ENCODE measurements around the gene TMED4. TPM values are rescaled to one million over a fixed set of nuclear protein-coding genes. Genes with fewer than 3 reads are reported as not detected.

The TMED4 gene
- total and polyA plus RNA-seq, 4 experiments from 2014 or later, result 65.4 to 110 (median 87.9) TPM

DNA sequence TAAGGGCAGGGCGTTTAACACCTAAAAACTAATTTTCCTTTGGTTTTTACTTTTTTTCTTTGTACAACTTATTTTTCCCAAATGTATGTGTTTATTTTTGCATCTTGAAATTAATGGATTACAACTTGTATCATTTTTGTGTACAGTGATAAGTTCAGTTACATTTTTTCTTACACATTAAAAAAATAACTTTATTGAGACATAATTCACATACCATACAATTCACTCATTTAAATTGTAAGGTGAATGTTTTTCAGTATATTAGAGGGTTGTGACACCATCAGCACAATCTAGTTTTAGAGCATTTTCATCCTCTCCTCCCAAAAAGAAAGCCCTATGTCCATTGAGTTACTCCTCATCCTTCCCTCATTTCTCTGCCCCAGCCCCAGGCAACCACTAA is 36.0 kb upstream of the TMED4 start:
- no peak for DNase-seq
- no peak overlapping the region for H3K4me3 ChIP-seq (ENCODE audit: low read length in 2 of 2)
- no peaks in the 10 kb centered on the region for H3K36me3 ChIP-seq (ENCODE audit: insufficient read depth, low read length)
- no peaks in the 10 kb centered on the region for H3K27me3 Mint-ChIP-seq
- H3K9me3 ChIP-seq (ENCODE audit: control insufficient read depth in 1 of 2, low read length in 2 of 2), result no peaks in the 10 kb centered on the region
- intact Hi-C loops (cut with micrococcal nuclease), result no loop called here
- peaks cover 12 to 38% of the 10 kb centered on the region in 2 donors for H3K36me3 Mint-ChIP-seq
- peak overlapping the region; percentile 57 for H3K27ac ChIP-seq (ENCODE audit: low read depth, low read length)
- H3K4me1 Mint-ChIP-seq, result peaks cover 67 to 90% (median 79%) of the 10 kb centered on the region in 4 donors
- H3K27me3 ChIP-seq (ENCODE audit: insufficient read depth, low read length), result no peaks in the 10 kb centered on the region
- CTCF ChIA-PET (ENCODE audit: partially characterized antibody), result interaction anchor here (3.3 kb wide), 1 partner anchor 10 kb away, joined by 14 read pairs; no protein-coding TSS in a partner anchor
- H3K9me3 Mint-ChIP-seq, result no peaks in the 10 kb centered on the region
- peak overlapping the region; percentile 86 to 97 (median 94) for H3K27ac Mint-ChIP-seq
- H3K4me1 ChIP-seq (ENCODE audit: insufficient read depth, low read length), result peaks cover 90% of the 10 kb centered on the region
- POLR2A ChIA-PET (ENCODE audit: partially characterized antibody), result interaction anchor here (28.5 to 29.4 kb wide), 2 partner anchors 3 to 11 kb away, joined by 1226 read pairs; partner anchors contain the start of gene OGDH
- H3K4me3 Mint-ChIP-seq, result peak overlapping the region in 7 of 8 donors; percentile 15 to 84 (median 67)

DNA sequence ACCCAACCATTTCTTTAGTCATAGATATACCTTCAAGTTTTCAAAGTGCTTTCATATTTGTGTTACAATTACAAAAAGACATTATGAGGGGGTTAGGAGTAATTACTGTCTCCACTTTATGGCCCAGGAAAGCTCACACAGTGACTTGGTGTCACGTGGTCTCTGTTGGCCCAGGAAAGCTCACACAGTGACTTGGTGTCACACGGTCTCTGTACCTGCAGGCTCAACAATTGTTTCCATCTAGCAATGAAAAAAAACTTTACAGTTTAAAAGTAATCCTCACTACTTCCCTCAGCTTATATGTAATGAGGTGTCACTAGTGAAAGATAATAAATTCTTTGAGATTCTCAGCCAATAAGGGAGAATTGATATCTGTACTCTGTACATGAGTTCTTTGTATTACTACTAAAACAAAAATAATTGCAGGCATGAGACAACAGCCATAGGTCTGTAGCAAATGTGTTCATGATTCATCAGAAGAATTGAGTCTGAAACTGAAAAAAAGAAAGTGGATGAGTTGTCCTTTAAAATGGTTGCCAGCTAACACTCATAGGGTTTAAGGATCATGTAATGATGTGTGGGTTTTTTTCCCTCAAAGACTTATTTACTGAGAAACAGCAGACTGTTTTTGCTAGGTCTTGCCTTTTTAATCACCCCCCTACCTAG is 35.3 kb upstream of the TMED4 start:
- peaks cover 61 to 87% (median 74%) of the 10 kb centered on the region in 4 donors for H3K4me1 Mint-ChIP-seq
- no peaks in the 10 kb centered on the region for H3K36me3 ChIP-seq (ENCODE audit: insufficient read depth, low read length)
- no peaks in the 10 kb centered on the region for H3K9me3 Mint-ChIP-seq
- H3K27me3 Mint-ChIP-seq, result no peaks in the 10 kb centered on the region
- H3K4me3 ChIP-seq (ENCODE audit: low read length in 2 of 2), result no peak overlapping the region
- H3K27me3 ChIP-seq (ENCODE audit: insufficient read depth, low read length), result no peaks in the 10 kb centered on the region
- POLR2A ChIA-PET (ENCODE audit: partially characterized antibody), result interaction anchor here (28.5 to 29.4 kb wide), 2 partner anchors 2 to 12 kb away, joined by 1226 read pairs; partner anchors contain the start of gene OGDH
- H3K4me1 ChIP-seq (ENCODE audit: insufficient read depth, low read length), result peaks cover 85% of the 10 kb centered on the region
- CTCF ChIA-PET (ENCODE audit: partially characterized antibody), result interaction anchor here (1.8 to 3.3 kb wide), 3 partner anchors 11 to 22 kb away, joined by 5 to 14 read pairs (median 8); no protein-coding TSS in a partner anchor
- no peak for DNase-seq
- H3K9me3 ChIP-seq (ENCODE audit: control insufficient read depth in 1 of 2, low read length in 2 of 2), result no peaks in the 10 kb centered on the region
- H3K4me3 Mint-ChIP-seq, result peak overlapping the region in 7 of 8 donors; percentile 15 to 78 (median 52)
- H3K27ac Mint-ChIP-seq, result peak overlapping the region; percentile 86 to 96 (median 93)
- peak overlapping the region; percentile 57 for H3K27ac ChIP-seq (ENCODE audit: low read depth, low read length)
- H3K36me3 Mint-ChIP-seq, result peaks cover 12 to 34% of the 10 kb centered on the region in 2 donors
- intact Hi-C loops (cut with micrococcal nuclease), result no loop called here

DNA sequence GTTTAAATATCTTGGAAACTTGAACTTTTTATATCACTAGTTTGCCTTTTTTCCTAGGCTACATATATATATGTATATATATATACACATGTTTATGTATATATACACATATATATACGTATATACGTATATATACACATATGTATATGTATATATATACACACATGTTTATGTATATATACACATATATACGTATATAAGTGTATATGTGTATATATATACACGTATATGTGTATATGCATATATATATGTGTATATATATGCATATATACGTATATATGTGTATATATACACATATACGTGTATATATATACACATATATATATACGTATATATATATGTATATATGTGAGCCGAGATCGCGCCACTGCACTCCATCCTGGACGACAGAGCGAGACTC is 34.5 kb upstream of the TMED4 start:
- Mint-ChIP-seq H3K27me3 (no peaks in the 10 kb centered on the region), H3K27ac (peak overlapping the region in 1 of 7 donors; percentile 75), H3K36me3 (peaks cover 12 to 38% of the 10 kb centered on the region in 2 donors), H3K4me1 (peaks cover 59 to 87% (median 74%) of the 10 kb centered on the region in 4 donors), H3K9me3 (no peaks in the 10 kb centered on the region), H3K4me3 (no peak overlapping the region)
- Histone ChIP-seq H3K4me3 (ENCODE audit: low read length in 2 of 2) (no peak overlapping the region), H3K27me3 (ENCODE audit: insufficient read depth, low read length) (no peaks in the 10 kb centered on the region), H3K9me3 (ENCODE audit: control insufficient read depth in 1 of 2, low read length in 2 of 2) (no peaks in the 10 kb centered on the region), H3K27ac (ENCODE audit: low read depth, low read length) (no peak overlapping the region), H3K36me3 (ENCODE audit: insufficient read depth, low read length) (no peaks in the 10 kb centered on the region), H3K4me1 (ENCODE audit: insufficient read depth, low read length) (peaks cover 83% of the 10 kb centered on the region)
- POLR2A ChIA-PET (ENCODE audit: partially characterized antibody), result interaction anchor here (0.6 to 29.4 kb wide), 3 partner anchors 1 to 35 kb away, joined by 3 to 1226 read pairs (median 1226); partner anchors contain the start of gene OGDH
- intact Hi-C loops (cut with micrococcal nuclease), result no loop called here
- CTCF ChIA-PET (ENCODE audit: partially characterized antibody), result interaction anchor here (1.8 to 3.3 kb wide), 3 partner anchors 12 to 23 kb away, joined by 5 to 14 read pairs (median 8); no protein-coding TSS in a partner anchor
- no peak for DNase-seq

DNA sequence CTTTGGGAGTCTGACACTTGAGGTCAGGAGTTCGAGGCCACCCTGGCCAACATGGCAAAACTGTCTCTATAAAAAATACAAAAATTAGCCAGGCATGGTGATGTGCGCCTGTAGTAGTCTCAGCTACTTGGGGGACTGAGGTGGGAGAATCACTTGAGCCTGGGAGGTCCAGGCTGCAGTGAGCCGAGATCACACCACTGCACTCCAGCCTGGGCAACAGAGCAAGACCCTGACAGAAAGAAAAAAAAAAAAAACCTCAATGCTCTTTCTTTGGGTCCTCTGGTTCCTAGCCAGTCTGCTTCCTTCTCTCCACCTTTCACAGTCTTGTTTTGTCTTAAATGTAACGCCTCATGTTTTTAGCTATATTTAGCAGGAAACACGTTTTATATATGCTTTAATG is 33.8 kb upstream of the TMED4 start:
- peak overlapping the region; percentile 75 to 95 (median 92) for H3K27ac Mint-ChIP-seq
- Histone ChIP-seq H3K27ac (ENCODE audit: low read depth, low read length) (peak overlapping the region; percentile 48), H3K27me3 (ENCODE audit: insufficient read depth, low read length) (no peaks in the 10 kb centered on the region), H3K9me3 (ENCODE audit: control insufficient read depth in 1 of 2, low read length in 2 of 2) (no peaks in the 10 kb centered on the region), H3K4me3 (ENCODE audit: low read length in 2 of 2) (no peak overlapping the region), H3K36me3 (ENCODE audit: insufficient read depth, low read length) (no peaks in the 10 kb centered on the region), H3K4me1 (ENCODE audit: insufficient read depth, low read length) (peaks cover 75% of the 10 kb centered on the region)
- H3K4me1 Mint-ChIP-seq, result peaks cover 55 to 79% (median 67%) of the 10 kb centered on the region in 4 donors
- POLR2A ChIA-PET (ENCODE audit: partially characterized antibody), result interaction anchor here (0.6 to 29.4 kb wide), 3 partner anchors 0 to 35 kb away, joined by 3 to 1226 read pairs (median 1226); partner anchors contain the start of gene OGDH
- peaks cover 12 to 32% of the 10 kb centered on the region in 2 donors for H3K36me3 Mint-ChIP-seq
- no peaks in the 10 kb centered on the region for H3K9me3 Mint-ChIP-seq
- CTCF ChIA-PET (ENCODE audit: partially characterized antibody), result interaction anchor here (1.8 to 3.3 kb wide), 3 partner anchors 12 to 23 kb away, joined by 5 to 14 read pairs (median 8); no protein-coding TSS in a partner anchor
- peak overlapping the region in 6 of 8 donors; percentile 26 to 86 (median 42) for H3K4me3 Mint-ChIP-seq
- intact Hi-C loops (cut with micrococcal nuclease), result loop anchor here (1.0 kb wide), 1 partner anchor 8 kb away; no protein-coding TSS in a partner anchor
- H3K27me3 Mint-ChIP-seq, result no peaks in the 10 kb centered on the region
- no peak for DNase-seq

DNA sequence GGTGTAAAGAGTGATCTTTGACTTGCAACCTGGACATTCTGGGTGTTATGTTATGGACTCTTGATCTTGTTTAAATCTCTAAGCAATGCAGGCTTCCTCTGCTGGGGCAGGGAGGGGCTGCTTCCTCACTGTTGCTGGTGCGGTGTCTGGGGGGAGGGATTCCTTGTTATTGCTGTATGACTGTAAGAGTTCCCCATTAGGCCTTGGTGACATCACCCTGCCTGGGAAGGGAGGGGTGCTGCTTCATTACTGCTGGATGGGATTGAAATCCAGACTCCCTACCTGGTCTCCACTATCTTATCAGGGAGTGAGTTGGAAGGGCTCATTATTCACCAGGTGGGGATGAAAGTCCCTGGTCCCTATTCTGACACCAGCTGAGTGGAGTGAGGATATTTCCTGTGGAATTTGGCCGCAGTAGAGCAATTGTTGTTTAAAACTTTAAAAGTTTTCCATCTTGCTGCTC is 33.1 kb upstream of the TMED4 start:
- Mint-ChIP-seq H3K4me1 (peaks cover 52 to 79% (median 64%) of the 10 kb centered on the region in 4 donors), H3K9me3 (no peaks in the 10 kb centered on the region), H3K4me3 (peak overlapping the region; percentile 63 to 86 (median 72)), H3K27me3 (no peaks in the 10 kb centered on the region), H3K36me3 (peaks cover 12 to 29% of the 10 kb centered on the region in 2 donors), H3K27ac (peak overlapping the region; percentile 75 to 95 (median 93))
- H3K9me3 ChIP-seq (ENCODE audit: control insufficient read depth in 1 of 2, low read length in 2 of 2), result no peaks in the 10 kb centered on the region
- peaks cover 70% of the 10 kb centered on the region for H3K4me1 ChIP-seq (ENCODE audit: insufficient read depth, low read length)
- peak in 3 of 5 donors; percentile 38 to 72 (median 44) for DNase-seq
- intact Hi-C loops (cut with micrococcal nuclease), result loop anchor here (1.0 kb wide), 1 partner anchor 8 kb away; no protein-coding TSS in a partner anchor
- no peak overlapping the region for H3K4me3 ChIP-seq (ENCODE audit: low read length in 2 of 2)
- POLR2A ChIA-PET (ENCODE audit: partially characterized antibody), result interaction anchor here (28.5 to 29.4 kb wide), 2 partner anchors 0 to 14 kb away, joined by 1226 read pairs; partner anchors contain the start of gene OGDH
- CTCF ChIA-PET (ENCODE audit: partially characterized antibody), result interaction anchor here (3.3 kb wide), 1 partner anchor 13 kb away, joined by 14 read pairs; no protein-coding TSS in a partner anchor
- no peaks in the 10 kb centered on the region for H3K27me3 ChIP-seq (ENCODE audit: insufficient read depth, low read length)
- peak overlapping the region; percentile 48 for H3K27ac ChIP-seq (ENCODE audit: low read depth, low read length)
- no peaks in the 10 kb centered on the region for H3K36me3 ChIP-seq (ENCODE audit: insufficient read depth, low read length)

DNA sequence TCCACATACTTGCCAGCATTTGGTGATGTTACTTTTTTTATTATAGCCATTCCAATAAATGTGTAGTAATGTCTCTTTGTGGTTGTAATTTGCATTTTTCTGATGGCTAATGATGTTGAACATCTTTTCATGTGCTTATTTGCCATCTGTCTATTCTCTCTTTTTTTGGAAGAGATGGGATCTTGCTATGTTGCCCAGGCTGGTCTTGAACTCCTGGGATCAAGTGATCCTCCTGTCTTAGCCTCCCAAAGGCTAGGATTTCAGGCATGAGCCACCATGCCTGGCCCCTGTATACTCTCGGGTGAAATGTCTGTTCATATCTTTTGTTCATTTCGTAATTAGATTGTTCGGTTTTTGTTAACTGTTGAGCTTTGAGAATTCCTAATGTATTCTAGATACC is 27.8 kb upstream of the TMED4 start:
- Mint-ChIP-seq H3K27me3 (peaks cover 0 to 2% of the 10 kb centered on the region in 2 donors), H3K27ac (peak overlapping the region; percentile 53 to 99 (median 73)), H3K4me3 (peak overlapping the region in 7 of 8 donors; percentile 9 to 76 (median 53)), H3K4me1 (peaks cover 29 to 73% (median 56%) of the 10 kb centered on the region in 4 donors), H3K9me3 (peaks cover 0 to 4% (median 0%) of the 10 kb centered on the region in 8 donors), H3K36me3 (peaks cover 8 to 34% of the 10 kb centered on the region in 2 donors)
- CTCF ChIA-PET (ENCODE audit: partially characterized antibody), result interaction anchor here (0.7 to 6.8 kb wide), 3 partner anchors 28 to 78 kb away, joined by 3 to 48 read pairs (median 4); no protein-coding TSS in a partner anchor
- no peak for DNase-seq
- no peaks in the 10 kb centered on the region for H3K36me3 ChIP-seq (ENCODE audit: insufficient read depth, low read length)
- H3K9me3 ChIP-seq (ENCODE audit: control insufficient read depth in 1 of 2, low read length in 2 of 2), result no peaks in the 10 kb centered on the region
- intact Hi-C loops (cut with micrococcal nuclease), result loop anchor here (5.0 kb wide), 1 partner anchor 38 kb away; the partner anchor contains the start of gene DDX56
- no peaks in the 10 kb centered on the region for H3K27me3 ChIP-seq (ENCODE audit: insufficient read depth, low read length)
- H3K27ac ChIP-seq (ENCODE audit: low read depth, low read length), result no peak overlapping the region
- peaks cover 61% of the 10 kb centered on the region for H3K4me1 ChIP-seq (ENCODE audit: insufficient read depth, low read length)
- POLR2A ChIA-PET (ENCODE audit: partially characterized antibody), result interaction anchor here (0.6 to 28.5 kb wide), 2 partner anchors 19 to 226 kb away, joined by 3 to 1226 read pairs; no protein-coding TSS in a partner anchor
- H3K4me3 ChIP-seq (ENCODE audit: low read length in 2 of 2), result no peak overlapping the region
